Right ventricle myocardium inferior (tissue), 1 donor: ENCODE measurements around the gene MYCBP. TPM values are rescaled to one million over a fixed set of nuclear protein-coding genes. Genes with fewer than 3 reads are reported as not detected.
A peak's percentile ranks its signal among the peaks of the same experiment; 100 is the strongest.
"Not testable (repeated sequence)": the region's sequence is repeated elsewhere in the genome, so short reads cannot be mapped to it uniquely, and the experiment has no call there.

Experiments
- ATAC-seq: fragments of 200-7000 bp; cut with Tn5 transposase; one replicate; pipeline ENCODE4 v1.9.1; 2020; ENCODE audit warnings: mild to moderate bottlenecking, moderate library complexity
- DNase-seq: peaks from one replicate; pipeline ENCODE4 v3.0.0; 2021; ENCODE audit errors: missing footprints
- intact Hi-C: fragments of 100-400 bp; cut with DNase I; formaldehyde crosslinking; loops from one replicate; pipeline ENCODE4 v1.11.0; 2022
- total RNA-seq: library from RNA; stranded (reverse); fragmentation: NEBNext Ultra II Directional; extraction: Animal tissue kit (Norgen Biotek cat#: 25700); gene quantifications from one replicate; pipeline ENCODE4 v1.2.1, GENCODE V29; 2021
- donor health status: DM: no; HTN: yes; CAD: no; lungs with severe emphysema.

The MYCBP gene
- total RNA-seq, 1 donor from 2014 or later = 16.8 TPM

DNA sequence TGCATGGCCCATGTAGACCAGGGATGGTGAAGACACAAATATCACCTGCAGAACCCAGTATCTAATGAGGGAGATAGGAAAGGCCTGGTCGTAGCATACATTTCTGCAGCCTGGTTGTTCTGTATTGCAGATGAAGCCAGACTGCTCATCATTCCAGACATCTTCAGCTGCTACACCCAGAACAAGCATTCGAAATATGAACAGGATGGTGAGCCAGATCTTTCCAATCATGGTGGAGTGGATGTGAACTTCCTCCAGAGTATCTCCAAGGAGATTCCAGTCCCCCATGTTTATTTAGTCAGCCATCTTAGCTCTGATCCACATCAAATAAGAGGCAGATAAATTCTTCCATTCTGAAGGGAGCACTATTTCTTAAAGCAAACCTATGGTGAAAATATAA lies 2.7 kb upstream of the MYCBP start:
- no peak for DNase-seq
- ATAC-seq = no peak
- intact Hi-C loops = no loop called here

DNA sequence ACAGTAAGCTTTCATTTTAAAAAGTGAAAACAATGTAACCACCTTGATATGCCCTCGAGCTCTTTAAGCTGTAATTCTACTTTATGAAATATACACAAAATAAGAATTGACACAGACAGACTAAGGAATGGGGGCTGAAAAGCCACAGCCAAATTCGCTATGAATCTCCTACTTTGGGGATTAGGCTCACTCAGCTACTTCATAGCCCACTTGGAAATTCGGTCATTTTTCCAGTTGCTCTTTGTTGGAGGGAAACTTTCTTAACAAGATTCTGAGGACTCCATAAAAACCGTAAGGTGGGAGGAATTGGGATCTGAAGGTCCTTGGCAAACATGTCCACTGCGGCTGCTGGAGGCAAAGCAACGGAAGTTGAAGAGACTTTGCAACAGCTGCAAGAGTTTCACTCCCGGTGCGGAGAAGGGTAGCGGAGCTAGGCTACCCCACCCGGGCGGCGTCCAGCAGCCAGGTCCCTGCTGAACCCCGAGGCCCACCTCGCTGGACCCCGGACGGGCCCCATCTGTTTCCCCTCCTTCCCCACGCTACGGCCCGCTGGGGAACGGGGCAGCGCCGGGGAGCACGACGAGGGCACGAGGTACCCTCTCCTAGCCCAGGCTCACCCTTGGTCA lies 634 bp downstream of the MYCBP start:
- DNase-seq = no peak
- ATAC-seq = peak; percentile 15
- intact Hi-C loops = loop anchor here (1.0 to 5.0 kb wide), 2 partner anchors 12 to 120 kb away; partner anchors contain the start of gene AKIRIN1

DNA sequence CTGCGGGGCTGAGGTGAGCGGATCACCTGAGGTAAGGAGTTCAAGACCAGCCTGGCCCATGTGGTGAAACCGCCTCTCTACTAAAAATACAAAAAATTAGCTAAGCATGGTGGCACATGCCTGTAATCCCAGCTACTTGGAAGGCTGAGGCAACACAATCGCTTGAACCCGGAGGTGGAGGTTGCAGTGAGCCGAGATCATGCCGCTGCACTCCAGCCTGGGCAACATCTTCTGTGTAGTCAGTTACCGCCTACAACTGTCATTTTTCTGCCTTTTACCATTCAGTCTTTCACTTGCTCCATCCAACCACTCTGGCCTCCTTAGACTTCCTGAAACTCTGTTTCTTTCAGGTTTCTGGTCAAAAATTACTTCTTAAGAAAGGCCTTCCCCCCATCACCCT lies 2.2 kb downstream of the MYCBP start:
- ATAC-seq (no peak), DNase-seq (no peak)
- intact Hi-C loops = loop anchor here (5.0 kb wide), 1 partner anchor 121 kb away; the partner anchor contains the start of gene AKIRIN1

DNA sequence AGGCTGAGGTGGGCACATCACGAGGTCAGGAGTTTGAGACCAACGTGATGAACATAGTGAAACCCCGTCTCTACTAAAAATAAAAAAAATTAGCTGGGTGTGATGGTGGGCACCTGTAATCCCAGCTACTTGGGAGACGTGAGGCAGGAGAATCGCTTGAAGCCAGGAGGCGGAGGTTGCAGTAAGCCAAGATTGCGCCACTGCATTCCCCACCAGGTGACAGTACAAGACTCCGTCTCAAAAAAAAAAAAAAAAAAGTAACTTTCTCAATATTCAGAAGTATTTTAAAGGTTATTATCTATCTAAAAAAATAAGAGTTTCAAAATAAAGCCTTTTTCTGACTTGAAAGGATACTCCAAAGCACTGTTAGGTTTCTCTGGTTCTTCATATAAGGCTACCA lies 5.9 kb downstream of the MYCBP start:
- DNase-seq (no peak), ATAC-seq (no peak)
- intact Hi-C loops = no loop called here

DNA sequence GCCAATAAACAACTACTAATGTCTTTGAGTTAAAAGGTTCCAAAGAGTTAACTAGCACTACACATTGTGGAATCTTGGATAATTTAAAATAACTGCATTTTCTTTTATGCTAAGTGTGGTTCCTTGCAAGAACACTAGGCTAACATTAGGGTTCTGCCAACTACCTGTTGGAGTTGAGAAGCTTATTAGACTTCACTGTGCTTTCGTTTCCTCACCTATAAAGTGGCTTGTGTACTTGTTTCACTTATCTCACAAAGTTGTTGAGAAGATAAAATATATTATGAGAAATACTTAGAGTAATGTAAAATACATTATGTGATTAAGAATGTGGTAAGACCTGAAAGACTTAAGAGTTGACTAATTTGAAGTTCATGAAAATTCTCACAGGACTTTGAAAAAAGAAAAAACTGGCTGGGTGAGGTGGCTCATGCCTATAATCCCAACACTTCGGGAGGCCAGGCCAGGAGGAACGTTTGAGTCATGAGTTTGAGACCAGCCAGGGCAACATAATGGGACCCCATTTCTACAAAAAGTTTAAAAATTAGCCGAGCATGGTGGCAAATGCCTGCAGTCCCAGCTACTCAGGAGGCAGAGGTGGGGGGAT lies 7.9 kb downstream of the MYCBP start:
- DNase-seq = no peak
- intact Hi-C loops = no loop called here
- ATAC-seq = no peak

DNA sequence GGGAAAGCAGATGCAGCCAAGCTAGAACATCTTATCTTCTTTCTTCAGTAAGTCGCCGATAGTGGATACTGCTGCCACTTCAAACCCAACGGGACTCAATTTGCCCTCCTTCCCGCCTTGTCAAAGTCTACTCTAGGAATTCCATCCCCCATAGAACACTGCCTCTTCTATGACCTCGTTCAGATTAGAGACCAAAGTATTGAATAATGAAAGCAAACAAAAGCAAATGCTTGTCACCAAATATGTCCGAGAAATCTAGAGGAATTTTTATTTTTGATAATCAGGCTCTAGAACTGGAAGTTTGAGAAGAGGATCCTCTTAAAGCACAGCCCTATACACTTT lies 12.7 kb downstream of the MYCBP start:
- intact Hi-C loops = loop anchor here (1.0 kb wide), 1 partner anchor 13 kb away; the partner anchor contains the start of gene MYCBP
- no peak for DNase-seq
- ATAC-seq = no peak

DNA sequence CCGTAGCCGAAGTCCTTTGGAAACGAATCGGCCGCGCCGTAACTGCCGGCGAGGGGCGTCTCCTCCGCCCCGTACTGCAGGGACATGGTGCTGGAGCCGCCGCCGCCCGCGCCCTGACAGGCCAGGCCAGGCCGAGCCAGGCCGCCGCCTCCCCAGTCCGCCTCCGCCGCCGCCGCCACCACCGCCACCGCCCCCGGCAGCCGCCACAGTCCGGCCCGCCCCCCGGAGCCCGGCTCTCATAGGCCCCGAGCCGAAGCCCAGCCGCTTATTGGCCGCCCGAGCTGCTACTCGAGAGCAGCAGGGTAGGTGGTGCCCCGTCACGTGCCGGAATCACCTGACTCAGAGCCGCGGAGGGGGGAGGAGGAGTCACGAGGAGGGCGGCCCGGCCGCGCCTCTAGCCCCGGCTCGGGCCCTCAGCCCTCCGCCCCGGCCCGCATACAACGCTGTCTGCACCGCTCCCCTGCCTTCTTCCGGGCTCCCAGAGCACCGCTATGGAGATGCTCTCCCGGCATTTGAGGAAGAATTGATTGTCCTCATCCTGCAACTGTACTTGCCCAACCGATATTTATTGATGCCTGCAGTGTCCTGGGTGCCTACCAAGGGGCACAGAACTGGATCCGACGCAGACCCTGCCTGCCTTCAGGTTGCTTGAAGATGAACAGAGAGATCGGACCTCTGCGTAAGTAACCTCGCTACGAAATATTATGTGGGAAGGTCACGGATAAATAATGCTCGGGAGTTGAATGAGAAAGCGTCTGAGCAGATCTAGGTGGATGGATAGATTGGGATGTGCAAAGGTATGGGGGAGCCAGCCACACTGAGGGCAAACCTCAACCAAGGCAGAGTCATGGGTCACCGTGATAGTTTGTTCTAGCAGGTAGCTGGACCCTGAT lies 13.3 kb downstream of the MYCBP start, which contains the start of gene RRAGC:
Gene RRAGC (minus strand): TSS at position 212 of the 893 bp plus-strand sequence. CDS start 126 bp downstream, at position 86.
- ATAC-seq (peak; percentile 99), DNase-seq (peak; percentile 100)
- intact Hi-C loops = loop anchor here (1.0 to 5.0 kb wide), 2 partner anchors 13 to 132 kb away; partner anchors contain the start of genes AKIRIN1 and MYCBP

DNA sequence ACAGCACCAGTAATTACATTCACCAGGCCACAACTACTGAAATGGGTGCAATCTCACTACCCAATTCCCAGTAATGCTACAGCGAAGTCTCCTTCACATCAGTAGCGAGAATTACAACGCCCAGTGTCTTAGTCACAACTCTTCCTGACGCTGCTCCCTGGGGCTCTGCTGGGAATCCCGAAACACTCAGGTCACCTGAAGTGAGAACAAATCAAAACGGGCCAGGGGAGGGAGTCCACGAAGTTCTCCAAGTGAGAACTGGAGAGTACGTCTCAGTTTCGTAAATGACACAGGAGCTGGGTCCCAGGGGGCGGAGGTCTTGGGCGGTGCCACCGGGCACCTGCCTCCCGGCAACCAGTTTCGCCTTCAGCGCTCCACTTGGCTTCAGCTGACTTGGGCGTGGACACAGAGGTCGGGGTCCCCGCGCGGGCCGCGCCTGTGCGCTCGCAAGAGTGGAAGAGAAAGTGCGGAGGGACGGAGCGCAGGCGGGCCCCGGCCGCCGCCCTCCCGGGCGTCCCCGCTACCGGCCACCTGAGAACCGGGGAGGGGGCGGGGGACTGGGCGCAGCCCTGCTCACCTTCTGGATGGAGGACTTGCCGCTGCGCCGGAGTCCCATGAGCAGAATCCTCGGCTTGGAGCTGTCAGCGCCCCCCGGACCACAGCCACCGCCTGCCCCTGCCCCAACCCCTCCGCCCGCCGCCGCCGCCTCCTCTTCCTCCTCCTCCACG lies 14.2 kb downstream of the MYCBP start:
- DNase-seq = peak; percentile 86
- ATAC-seq = peak; percentile 13
- intact Hi-C loops = loop anchor here (5.0 kb wide), 1 partner anchor 133 kb away; the partner anchor contains the start of gene AKIRIN1

DNA sequence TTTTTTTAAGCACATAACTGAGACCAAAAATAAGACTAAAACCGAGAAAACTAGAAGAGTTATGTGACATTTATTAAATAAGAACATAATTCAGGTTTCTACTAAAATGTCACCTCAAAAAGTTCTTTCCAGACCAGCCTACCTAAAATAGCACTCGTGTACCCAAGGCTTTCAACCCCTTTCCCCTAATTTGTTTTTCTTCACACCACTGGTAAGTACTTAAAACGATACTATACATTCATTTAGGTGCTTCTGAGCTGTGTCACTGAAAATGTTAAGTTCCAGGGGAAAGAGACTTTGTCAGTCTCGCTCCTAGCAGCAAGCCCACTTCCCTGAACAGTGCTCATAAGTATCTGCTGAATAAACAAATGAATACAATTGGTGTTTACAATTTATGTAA lies 20.4 kb downstream of the MYCBP start:
- intact Hi-C loops = no loop called here
- DNase-seq (no peak), ATAC-seq (no peak)

DNA sequence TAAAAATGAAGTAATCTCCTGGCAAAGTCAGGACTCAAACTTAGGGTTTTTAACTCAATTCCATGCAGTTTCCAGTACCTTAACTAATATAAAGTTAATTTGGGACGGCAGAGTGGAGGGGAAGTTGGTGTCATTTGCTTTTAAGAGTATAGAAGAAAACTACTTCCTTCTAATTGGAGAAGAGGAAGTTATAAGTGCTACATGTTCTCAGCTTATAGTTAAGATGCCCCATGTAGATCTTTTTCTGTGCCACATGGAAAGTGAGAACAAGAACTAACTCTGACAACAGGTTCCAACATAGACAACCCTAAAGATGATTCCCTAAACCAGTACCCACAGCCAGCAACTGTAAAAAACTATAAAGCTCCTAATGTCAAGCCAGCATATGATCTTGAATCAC lies 25.1 kb downstream of the MYCBP start:
- DNase-seq (no peak), ATAC-seq (no peak)
- intact Hi-C loops = no loop called here

DNA sequence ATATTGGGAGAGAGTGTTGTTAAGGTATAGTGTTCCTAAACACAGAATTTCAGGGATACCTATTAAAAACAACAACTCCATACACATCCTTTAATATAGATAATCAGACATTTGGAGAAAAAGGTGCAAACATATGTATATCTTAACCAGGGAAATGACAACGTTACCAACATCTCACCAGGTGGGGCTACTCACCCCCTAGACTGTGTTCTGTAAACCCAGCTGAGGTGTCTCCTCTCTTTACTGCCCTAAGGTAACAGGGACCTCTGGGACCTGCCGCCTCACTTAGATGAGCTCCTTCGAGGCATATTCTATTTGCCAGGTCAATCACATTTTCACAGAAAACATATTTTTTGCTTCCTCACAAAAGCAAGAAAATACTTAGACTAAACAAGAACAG lies 26.9 kb downstream of the MYCBP start:
- DNase-seq = no peak
- no peak for ATAC-seq
- intact Hi-C loops = no loop called here

DNA sequence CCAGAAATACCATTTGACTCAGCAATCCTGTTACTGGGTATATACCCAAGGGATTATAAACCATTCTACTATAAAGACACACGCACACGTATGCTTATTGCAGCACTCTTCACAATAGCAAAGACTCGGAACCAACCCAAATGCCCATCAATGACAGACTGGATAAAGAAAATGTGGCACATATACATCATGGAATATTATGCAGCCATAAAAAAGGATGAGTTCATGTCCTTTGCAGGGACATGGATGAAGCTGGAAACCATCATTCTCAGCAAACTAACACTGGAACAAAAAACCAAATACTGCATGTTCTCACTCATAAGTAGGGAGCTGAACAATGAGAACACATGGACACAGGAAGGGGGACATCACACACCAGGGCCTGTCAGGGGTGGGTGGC lies 28.1 kb downstream of the MYCBP start:
- ATAC-seq, intact Hi-C loops, DNase-seq: not testable (repeated sequence)

DNA sequence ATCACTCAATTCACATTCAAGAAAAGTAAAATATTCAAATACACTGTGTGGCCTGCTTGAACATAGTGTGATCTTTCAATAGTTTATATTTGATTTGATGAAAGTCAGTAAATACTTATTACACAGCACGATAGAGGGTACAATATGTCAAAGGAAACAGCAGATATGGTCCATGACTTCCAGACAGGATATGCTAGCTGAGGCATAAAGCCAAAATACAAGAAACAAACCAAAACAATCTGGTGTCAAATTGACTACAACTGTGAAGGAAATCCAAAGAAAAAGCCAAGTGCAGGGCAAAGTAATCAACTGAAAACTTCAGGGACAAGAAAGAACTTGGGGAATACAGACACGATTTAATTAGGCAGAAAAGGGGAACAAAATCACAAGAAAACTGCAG lies 32.9 kb downstream of the MYCBP start:
- no peak for DNase-seq
- no peak for ATAC-seq
- intact Hi-C loops = no loop called here

DNA sequence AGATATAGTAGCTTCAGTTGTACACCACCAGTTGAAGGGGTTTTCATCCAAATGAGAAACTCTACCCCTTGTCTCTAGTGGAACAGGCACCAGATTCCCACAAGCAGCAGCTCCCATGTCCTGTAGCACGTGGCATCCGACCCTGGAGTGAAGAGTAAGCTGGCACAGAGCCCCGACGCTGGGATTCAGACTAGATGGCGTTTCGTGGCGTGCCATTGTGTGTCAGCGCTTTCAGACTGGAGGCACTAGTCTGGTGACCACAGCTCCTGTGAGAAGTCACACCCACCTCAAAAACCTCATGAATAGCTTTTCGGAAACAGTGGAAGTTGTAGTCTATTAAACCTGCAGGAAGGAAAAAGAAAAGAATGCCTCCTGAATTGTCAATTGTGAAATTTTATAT lies 33.8 kb downstream of the MYCBP start:
- ATAC-seq (peak; percentile 76), DNase-seq (peak; percentile 72)
- intact Hi-C loops = loop anchor here (5.0 kb wide), 2 partner anchors 232 to 812 kb away; no protein-coding TSS in a partner anchor

DNA sequence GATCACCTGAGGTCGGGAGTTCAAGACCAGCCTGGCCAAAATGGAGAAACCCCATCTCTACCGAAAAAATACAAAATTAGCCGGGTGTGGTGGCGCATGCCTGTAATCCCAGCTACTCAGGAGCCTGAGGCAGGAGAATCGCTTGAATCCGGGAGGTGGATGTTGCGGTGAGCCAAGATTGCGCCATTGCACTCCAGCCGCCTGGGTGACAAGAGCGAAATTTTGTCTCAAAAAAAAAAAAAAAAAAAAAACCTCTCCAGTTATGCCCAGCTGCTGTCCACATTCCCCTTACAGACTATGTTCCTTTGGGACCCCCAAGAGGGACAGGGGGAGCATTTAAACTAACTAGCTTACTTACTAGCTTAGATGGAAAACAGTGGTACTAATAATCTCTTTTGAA lies 36.8 kb downstream of the MYCBP start:
- not testable (repeated sequence) for ATAC-seq, DNase-seq
- intact Hi-C loops = loop anchor here (5.0 kb wide), 2 partner anchors 229 to 809 kb away; no protein-coding TSS in a partner anchor

DNA sequence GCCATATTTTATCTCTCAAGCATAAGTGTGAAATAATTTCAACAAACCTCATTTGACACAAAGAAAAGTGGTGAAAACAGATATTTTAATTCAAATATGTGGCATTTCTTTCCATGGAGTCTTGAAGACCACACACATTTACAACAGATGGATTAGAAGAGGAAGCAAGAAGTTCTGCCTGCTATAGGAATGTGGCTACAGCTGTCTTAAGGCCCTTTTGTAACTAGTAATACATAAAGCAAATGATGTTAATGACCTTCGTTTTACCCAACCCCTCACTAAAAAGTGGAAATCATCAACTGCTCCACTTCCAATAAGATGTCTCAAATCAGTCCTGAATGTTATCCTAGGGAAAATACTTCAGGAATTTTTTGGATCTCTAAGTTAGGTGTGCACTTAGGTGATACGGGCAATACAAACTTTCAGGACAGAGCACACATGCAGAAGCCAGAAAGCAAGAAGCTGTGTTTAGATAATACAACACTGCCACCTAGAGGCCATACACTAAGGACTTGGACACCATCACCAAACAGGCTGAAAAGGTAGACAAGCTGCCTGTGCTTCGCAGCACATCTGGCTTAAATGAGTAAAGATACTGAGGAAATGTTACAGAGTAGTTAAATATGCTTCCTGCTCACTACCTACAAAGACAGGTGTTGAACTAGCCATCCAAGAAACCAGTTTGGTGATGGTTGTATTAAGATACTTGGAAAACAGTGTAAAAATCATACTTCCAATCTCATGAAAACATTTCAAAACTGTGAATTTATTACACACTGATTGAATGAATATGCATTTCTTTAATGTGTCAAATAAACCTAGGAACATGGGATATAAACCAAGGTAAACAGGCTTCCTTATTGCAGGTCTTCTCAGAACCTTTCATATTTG lies 38.0 kb downstream of the MYCBP start:
- ATAC-seq = peak; percentile 74
- no peak for DNase-seq
- intact Hi-C loops = loop anchor here (5.0 kb wide), 3 partner anchors 228 to 808 kb away; no protein-coding TSS in a partner anchor

DNA sequence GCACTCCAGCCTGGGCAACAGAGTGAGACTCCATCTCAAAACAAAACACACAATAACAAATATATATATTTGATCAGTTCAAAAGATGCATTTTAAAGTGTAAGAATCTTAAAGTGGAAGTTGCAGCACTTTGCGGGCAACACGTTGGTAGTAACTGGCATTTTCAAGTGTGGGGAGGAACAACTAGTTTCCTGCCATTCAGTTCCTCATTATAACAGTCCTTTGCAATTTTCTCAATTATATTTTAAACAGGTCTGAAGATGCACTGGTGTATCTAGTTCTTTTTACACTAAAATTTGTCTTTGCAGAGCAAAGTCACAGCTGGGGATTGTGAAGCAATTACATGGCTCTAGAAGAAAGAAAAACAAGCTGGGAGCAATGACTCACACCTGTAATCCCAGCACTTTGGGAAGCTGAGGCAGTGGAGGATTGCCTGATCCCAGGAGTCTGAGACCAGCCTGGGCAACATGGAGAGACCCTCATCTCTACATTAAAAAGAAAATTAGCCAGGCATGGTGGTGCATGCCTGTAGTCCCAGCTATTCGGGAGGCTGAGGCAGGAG lies 38.8 kb downstream of the MYCBP start:
- no peak for DNase-seq
- intact Hi-C loops = loop anchor here (5.0 kb wide), 1 partner anchor 792 kb away; no protein-coding TSS in a partner anchor
- ATAC-seq = no peak
